Ovary (tissue), 3 donors: ENCODE data around the gene CCT5.

ENCODE experiments used
- EP300 ChIP-seq: sonication (generic); formaldehyde crosslinking; IDR thresholded peaks from one replicate; pipeline ENCODE4 v1.6.1; 2017; ENCODE audit warnings: antibody characterized with exemption
- POLR2A ChIP-seq: fragments of 450-650 bp; IDR thresholded peaks from one replicate; pipeline ENCODE4 v1.6.1; 2017; ENCODE audit warnings: antibody characterized with exemption, mild to moderate bottlenecking, moderate library complexity
- TF ChIP-seq, protein P1 (sequence below), 3 donors: fragments of 450-650 bp in 2 of 3; fragments of 200-600 bp in 1 of 3; IDR thresholded peaks; one replicate each; pipeline versions ENCODE4 v1.5.1 to v1.8.0; 2016 to 2022; ENCODE audit warnings: antibody characterized with exemption in 3 of 3, mild to moderate bottlenecking in 1 of 3
- donor health status: DM: no; HTN: no; CAD: no.

DNA sequence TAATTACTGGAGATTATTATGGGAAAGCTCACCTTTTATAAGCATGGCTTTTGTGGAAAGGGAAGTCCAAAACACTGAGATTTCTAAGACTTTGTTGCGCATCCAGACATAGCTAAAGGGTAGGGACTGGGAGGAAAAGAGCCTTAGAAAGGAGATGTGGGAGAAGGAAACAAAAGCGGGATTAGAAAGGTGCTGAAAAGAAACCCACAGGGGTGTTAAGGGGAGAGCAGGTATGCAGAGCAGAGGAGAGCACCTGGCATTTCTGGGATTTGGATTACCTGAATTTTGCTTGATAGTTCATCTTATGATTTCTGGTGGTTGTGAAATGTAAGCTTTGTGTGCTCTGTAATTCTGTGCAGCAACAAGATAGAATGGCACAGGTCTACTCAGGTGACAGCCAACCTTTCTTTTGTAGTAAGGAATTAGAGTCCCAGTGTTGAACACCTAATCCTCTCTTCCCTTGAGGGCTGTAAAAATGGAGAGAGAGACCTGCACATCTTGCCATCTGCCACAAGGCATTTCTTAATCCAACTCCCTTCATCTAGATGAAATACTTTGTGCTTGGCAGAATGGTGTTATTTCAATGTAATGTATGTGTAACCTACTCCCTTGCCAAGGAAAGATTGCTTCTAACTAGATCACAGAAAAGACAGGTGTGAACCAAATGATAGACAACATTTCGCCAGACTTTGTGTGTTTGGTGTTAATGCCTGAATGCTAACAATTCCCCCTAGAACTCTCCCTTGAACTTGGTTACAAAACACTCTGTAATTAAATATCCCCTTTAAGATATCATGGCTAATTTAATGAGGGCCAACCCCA is 47.8 kb upstream of the CCT5 start:
- TF ChIP-seq, protein P1, sequence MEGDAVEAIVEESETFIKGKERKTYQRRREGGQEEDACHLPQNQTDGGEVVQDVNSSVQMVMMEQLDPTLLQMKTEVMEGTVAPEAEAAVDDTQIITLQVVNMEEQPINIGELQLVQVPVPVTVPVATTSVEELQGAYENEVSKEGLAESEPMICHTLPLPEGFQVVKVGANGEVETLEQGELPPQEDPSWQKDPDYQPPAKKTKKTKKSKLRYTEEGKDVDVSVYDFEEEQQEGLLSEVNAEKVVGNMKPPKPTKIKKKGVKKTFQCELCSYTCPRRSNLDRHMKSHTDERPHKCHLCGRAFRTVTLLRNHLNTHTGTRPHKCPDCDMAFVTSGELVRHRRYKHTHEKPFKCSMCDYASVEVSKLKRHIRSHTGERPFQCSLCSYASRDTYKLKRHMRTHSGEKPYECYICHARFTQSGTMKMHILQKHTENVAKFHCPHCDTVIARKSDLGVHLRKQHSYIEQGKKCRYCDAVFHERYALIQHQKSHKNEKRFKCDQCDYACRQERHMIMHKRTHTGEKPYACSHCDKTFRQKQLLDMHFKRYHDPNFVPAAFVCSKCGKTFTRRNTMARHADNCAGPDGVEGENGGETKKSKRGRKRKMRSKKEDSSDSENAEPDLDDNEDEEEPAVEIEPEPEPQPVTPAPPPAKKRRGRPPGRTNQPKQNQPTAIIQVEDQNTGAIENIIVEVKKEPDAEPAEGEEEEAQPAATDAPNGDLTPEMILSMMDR (IDR thresholded peaks at IDR 0.05) = no peak
- TF ChIP-seq POLR2A = no peak
- no peak for TF ChIP-seq EP300
